Measurements from ENCODE around the gene NPY. TPM values are rescaled to one million over a fixed set of nuclear protein-coding genes. Genes with fewer than 3 reads are reported as not detected.

Gene NPY
- total and polyA plus RNA-seq, 2 of the 8 experiments (the other 6 are each of a cell fraction or from before 2014, with no cell fraction given): 1.2 to 1.7 TPM

DNA sequence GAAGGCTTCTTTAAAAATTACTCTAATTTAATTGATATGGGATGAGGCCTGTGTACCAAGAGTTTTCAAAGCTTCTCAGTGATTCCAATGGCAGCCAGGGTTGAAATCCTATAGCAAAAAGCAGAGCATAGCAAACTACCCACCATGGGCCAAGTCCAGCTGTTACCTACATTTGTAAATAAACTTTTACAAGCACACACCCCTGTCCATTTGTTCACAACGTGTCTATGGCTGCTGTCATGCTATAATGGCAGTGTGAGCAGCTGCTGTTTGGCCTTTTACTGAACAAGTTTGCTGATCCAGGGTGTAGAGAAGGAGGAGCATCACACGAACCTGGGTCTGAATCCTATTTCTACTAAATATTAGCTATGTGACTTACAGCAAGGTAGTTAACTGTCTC is 50.0 kb downstream of the NPY start:
- Histone ChIP-seq H3K56ac (replicated peaks; ENCODE audit: insufficient read length, low read depth, low read length) (no peak overlapping the region), H2BK120ac (replicated peaks; ENCODE audit: low read depth, low read length) (no peak overlapping the region), H2AFZ (ENCODE audit: low read length) (no peak overlapping the region), H3K23me2 (ENCODE audit: low read depth, low read length) (no peaks in the 10 kb centered on the region; the same call in 1 of the 2 replicates), H2BK20ac (ENCODE audit: low read length) (no peak overlapping the region), H2BK12ac (ENCODE audit: low read depth, low read length) (no peak overlapping the region), H4K20me1 (replicated peaks in 1 of 2; ENCODE audit: control insufficient read depth in 1 of 2, insufficient read depth in 2 of 2, low read length in 2 of 2) (no peaks in the 10 kb centered on the region), H3K27ac (ENCODE audit: low read depth, low read length) (no peak overlapping the region), H3K9ac (replicated peaks in 1 of 4; ENCODE audit: extremely low read depth in 1 of 4, low read depth in 3 of 4, low read length in 3 of 4) (no peak overlapping the region), H4K5ac (ENCODE audit: insufficient read length, low read depth, low read length) (no peak overlapping the region), H3K27me3 (replicated peaks in 1 of 4; ENCODE audit: control insufficient read depth in 3 of 4, extremely low read depth in 1 of 4, insufficient read depth in 3 of 4, low read length in 3 of 4) (peaks cover 1 to 13% (median 6%) of the 10 kb centered on the region in 4 experiments), H3K79me2 (ENCODE audit: control insufficient read depth in 1 of 2, insufficient read depth in 2 of 2, low read length in 2 of 2) (no peaks in the 10 kb centered on the region), H3K36me3 (ENCODE audit: control insufficient read depth in 2 of 4, insufficient read depth in 4 of 4, low read length in 3 of 4) (0 out of 8 replicates have a peak, but pooled peaks cover 0 to 4% (median 0%) of the 10 kb centered on the region in 4 experiments), H3K4me1 (replicated peaks in 1 of 4; ENCODE audit: control insufficient read depth in 3 of 4, insufficient read depth in 4 of 4, low read length in 3 of 4) (peaks cover 1 to 18% (median 14%) of the 10 kb centered on the region in 4 experiments; a peak in 6 of 7 replicates), H3K9me3 (ENCODE audit: insufficient read depth in 2 of 2, low read depth in 1 of 2, low read length in 1 of 2) (no peaks in the 10 kb centered on the region; a peak in 2 of 4 replicates), H4K91ac (replicated peaks; ENCODE audit: insufficient read length, low read length) (no peak overlapping the region), H2AK5ac (ENCODE audit: low read depth, low read length) (no peak overlapping the region), H3K4me3 (ENCODE audit: extremely low read depth in 1 of 4, insufficient read depth in 2 of 4, low read depth in 3 of 4, low read length in 4 of 4) (no peak overlapping the region), H3K4me2 (ENCODE audit: insufficient read depth in 1 of 2, low read depth in 2 of 2, low read length in 2 of 2) (no peak overlapping the region), H3K4ac (replicated peaks; ENCODE audit: insufficient read length, low read depth, low read length) (no peak overlapping the region), H3K79me1 (ENCODE audit: low read depth, low read length) (no peaks in the 10 kb centered on the region; the same call in 1 of the 2 replicates), H3K23ac (ENCODE audit: insufficient read length) (no peak overlapping the region), H3K14ac (ENCODE audit: insufficient read length) (no peak overlapping the region), H3K18ac (ENCODE audit: extremely low read depth, low read length) (no peak overlapping the region), H2BK15ac (ENCODE audit: low read length) (no peak overlapping the region), H4K8ac (ENCODE audit: extremely low read depth, insufficient read depth, low read length) (no peak overlapping the region), H2BK5ac (ENCODE audit: low read depth, low read length) (no peak overlapping the region)
- no peak for DNase-seq (ENCODE audit: low read depth in 1 of 2, low spot score in 2 of 2)
- CTCF ChIA-PET (ENCODE audit: partially characterized antibody): interaction anchor here (0.6 to 5.1 kb wide), 5 partner anchors 13 to 451 kb away, joined by 3 to 38 read pairs (median 5); no protein-coding TSS in a partner anchor
- WGBS, 2 experiments (ENCODE audit: extremely low coverage in 1 of 2, insufficient coverage in 1 of 2, insufficient read length in 1 of 2, insufficient replicate concordance in 2 of 2, low coverage in 1 of 2, low lambda C conversion rate in 2 of 2, missing lambda C conversion rate in 1 of 2): 81% methylated on average over 2 of the region's 2 CpGs; no CpG with 5 or more reads in 1 of the 2 experiments
- TF ChIP-seq SAP30 (IDR thresholded peaks at IDR 0.05; ENCODE audit: insufficient read depth, insufficient replicate concordance, low read length) (no peak), GABPA (IDR thresholded peaks at IDR 0.05; ENCODE audit: borderline replicate concordance, insufficient read depth, low read length) (no peak), CTBP2 (IDR thresholded peaks at IDR 0.05; ENCODE audit: borderline replicate concordance, insufficient read depth, insufficient read length, low read length) (no peak), HDAC6 (IDR thresholded peaks at IDR 0.05; ENCODE audit: low read depth, low read length) (no peak), ATF3 (IDR thresholded peaks at IDR 0.05; ENCODE audit: insufficient read depth, low read depth, low read length) (no peak), MAFK (IDR thresholded peaks at IDR 0.05; ENCODE audit: low read depth, low read length) (no peak), EP300 (IDR thresholded peaks at IDR 0.05; ENCODE audit: borderline replicate concordance in 1 of 2, low read depth in 2 of 2, low read length in 2 of 2) (no peak)
- FAIRE-seq: no peak
- POLR2A ChIA-PET (ENCODE audit: partially characterized antibody): interaction anchor here (1.4 to 2.2 kb wide), 3 partner anchors 10 to 72 kb away, joined by 3 to 8 read pairs (median 6); no protein-coding TSS in a partner anchor

Measured in H1 (cell line).